NCI-H1048 (cell line): ENCODE results near the gene SLC22A31.
A peak's percentile ranks its signal among the peaks of the same experiment; 100 is the strongest.
"Not testable (repeated sequence)": the region's sequence is repeated elsewhere in the genome, so short reads cannot be mapped to it uniquely, and the experiment has no call there.

Experiments used
- DNase-seq: peaks from one replicate; lab custom pipeline; 2025; lab: John Stamatoyannopoulos, UW

SLC22A31 gene

DNA sequence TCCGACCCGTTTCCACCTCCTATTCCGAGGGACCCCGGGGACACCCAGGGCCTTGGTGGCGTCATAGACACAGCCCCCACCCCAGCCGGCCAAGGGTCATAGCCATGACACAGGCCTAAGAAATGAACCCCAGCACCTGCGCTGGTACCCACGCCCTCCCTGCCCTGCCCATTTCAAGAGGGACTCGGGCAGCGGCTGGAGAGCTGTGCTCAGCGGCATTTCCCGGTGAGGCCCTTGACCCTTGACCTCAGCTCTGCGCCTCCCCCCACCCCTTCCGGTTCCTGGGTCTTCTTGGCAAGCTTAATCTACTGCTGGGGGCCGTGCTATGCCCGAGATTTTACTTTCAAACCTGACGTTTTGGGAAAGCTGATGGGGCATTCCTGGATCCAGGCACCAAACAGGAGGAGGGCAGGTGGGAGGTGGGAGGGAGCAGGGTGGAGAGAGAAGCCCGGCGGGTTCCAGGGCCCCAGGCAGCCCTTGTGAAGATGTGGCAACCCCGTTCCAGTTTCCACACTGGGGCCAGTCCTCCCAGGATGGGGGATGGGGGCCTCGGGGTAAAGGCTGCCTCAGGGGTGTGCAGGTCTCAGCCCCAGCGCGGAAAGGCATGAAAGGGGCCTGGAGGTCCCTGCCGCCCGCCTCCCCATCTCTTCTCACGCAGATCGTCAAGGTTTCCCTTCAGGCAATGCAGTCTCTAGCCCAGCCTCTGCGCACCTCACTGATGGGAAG lies at the start of gene SLC22A31:
TSS of gene SLC22A31 (minus strand) at position 414 of the 726 bp plus-strand sequence. CDS start at position 378, 36 bp downstream.
- no peak for DNase-seq

DNA sequence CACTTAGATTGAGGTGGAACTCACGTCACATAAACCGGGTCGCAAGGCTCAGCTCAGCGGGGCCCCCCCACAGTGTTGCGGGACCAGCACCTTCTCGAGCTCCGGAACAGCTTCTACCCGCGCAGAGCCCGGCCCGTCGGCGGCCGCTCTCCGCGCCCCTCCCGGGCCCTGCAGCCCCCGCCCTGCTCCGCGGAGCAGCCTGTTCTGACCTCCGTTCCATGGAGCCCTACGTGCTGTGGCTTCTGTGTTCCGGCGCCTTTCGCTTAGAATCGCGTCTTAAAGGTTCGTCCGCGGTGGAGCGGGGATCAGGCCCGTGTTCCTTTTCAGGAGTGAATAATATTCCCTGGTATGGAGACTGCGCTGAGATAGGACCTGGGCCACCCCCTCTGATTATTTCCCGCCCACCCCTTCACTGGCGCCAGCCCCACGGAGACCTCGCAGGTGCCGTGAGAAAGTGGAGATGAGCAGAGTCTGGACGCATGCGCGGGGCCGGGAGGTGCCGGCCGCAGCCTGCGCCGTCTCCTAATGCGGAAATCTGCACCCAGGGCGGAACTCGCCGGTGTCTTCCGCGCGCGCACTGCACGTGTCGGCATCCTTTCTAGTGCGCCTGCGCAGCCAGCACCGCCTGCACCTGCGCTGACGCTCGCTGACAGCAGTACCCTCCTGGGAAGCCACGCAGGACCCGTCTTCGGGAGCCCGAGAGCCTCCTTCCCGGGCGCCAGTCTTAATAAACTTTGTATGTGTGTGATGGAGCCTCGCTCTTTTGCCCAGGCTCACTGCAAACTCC lies 48.1 kb upstream of the SLC22A31 start:
- DNase-seq, result no peak

DNA sequence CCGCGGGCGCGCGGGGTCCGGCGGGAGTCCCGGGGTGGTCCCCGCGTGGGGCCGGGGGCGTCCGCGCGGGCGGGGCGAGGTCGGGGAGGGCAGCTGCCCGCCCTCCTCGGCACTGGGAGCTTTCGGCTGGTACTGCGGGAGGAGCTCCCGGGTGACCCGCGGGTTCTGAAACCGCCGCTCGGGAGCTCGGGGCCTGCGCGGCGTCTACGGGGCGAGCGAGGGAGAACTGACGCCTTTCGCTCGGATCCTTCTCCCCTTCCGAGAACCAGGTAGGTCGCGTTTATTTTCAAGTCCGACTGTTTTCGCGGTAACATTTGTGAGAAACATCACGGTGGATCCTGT lies 47.4 kb upstream of the SLC22A31 start:
- not testable (repeated sequence) for DNase-seq

DNA sequence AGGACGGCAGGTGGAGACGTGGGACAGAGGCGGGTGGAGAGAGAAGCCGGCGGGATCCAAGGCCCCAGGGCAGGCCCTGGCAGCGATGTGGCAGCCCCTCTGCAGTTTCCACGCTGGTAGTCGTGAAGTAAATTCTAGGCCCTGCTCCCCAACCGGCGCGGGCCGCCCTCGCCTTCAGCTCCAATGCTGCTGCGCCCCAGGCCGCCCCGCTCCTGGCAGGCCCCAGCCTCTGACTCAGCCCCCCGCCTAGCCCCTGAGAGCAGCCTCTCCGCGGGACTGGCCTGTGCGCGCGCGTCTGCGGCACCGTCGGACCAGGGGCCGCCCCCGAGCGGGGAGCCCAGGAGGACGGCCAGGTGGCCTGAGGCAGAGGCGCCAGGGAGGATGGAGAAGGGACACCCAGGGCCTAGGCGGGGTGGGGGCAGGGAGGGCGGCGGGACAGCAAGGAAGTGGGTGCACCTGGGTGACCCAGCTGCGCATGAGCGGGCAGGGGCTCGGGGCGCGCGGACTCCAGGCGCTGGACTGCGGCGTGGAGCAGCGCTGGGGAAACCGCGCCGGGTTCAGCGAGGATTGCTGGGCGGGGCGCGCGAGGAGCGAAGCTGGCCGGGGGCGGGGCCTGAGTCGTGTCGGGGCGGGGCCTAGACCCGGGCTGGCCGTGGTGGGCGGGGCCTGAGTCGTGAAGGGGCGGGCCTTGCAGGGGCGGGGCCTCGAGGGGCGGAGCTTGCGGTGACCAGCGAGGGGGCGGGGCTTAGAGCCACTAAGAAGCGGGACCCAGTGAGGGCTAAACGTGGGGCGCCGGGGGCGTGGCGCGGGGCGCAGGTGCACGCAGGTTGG lies 46.8 kb upstream of the SLC22A31 start:
- DNase-seq, result peak; percentile 79

DNA sequence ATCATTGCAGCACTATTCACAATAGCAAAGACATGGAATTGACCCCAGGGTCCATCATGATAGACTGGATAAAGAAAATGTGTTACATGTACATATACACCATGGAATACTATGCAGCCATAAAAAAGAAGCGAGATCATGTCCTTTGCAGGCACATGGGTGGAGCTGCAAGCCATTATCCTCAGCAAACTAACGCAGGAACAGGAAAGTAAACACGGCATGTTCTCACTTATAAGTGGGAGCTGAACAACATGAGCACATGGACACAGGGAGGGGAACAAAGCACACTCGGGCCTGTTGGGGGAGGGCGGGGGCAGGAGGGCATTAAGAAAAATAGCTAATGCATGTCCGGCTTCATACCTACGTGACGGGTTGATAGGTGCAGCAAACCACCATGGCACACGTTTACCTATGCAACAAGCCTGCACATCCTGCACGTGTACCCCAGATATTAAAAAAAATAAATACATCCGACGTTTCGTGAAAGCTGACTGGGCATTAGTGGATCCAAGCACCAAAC lies 46.1 kb upstream of the SLC22A31 start:
- DNase-seq, result no peak

DNA sequence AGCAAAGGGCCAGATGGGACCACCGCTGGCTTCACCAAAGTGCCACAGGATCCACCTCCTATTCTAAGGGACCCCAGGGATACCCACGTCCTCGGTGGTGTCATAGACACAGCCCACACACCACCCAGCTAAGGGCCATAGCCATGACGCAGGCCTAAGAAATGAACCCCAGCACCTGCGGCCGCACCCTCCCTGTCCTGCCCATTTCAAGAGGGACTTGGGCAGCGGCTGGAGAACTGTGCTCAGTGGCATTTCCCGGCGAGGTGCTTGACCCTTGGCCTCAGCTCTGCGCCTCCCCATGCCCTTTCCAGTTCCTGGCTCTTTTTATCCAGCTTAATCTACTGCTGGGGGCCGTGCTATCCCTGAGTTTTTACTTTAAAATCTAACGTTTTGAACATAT lies 44.4 kb upstream of the SLC22A31 start:
- no peak for DNase-seq

DNA sequence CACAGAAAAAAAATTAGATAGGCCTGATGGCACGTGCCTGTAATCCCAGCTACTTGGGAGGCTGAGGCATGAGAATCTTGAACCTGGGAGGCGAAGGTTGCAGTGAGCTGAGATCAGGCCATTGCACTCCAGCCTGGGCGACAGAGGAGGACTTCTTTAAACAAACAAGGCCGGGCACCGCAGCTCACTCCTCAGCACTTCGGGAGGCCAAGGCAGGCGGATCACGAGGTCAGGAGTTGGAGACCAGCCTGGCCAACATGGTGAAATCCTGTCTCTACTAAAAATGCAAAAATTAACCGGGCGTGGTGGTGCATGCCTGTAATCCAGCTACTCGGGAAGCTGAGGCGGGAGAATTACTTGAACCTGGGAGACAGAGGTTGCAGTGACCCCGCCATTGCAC lies 43.9 kb upstream of the SLC22A31 start:
- DNase-seq, result not testable (repeated sequence)

DNA sequence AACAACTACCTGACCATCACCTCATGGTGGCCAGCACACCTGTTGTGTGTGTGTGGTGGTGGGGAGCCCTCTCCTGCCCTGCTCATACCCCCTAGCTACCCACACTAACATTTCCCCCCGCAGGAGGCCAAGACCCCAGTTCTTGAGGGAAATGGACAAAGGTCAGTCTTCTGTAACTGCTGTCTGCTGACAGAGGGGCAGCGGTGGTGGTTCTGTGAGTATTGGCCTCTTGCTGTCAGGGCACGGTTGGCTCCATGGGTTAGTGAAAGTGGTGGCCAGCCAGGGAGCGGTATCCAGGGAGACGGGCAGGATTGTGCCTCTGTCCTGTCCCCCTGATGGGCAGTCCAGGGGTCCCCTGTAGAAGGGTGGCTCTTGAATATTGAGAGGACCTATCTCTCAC lies 43.3 kb upstream of the SLC22A31 start:
- no peak for DNase-seq

DNA sequence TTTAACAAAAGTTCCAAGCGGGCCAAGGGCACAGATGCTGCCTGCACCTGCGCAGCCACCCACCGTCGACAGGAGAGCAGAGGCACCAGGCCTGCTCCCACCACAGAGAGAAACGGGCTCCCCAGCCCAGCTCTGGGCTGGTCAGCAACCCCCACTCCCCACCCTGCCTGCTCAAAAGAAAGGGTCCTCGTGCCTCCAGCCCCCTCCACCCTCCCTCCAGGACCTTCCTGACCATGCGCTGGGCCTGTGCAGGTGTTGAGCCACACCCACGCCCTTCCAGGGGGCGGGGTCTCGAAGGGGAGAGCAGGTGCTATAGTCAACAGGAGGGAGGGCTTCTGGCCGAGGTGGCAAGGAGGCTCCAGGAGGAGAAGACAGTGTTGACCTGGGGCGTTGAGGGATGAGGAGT lies 42.5 kb upstream of the SLC22A31 start:
- no peak for DNase-seq

DNA sequence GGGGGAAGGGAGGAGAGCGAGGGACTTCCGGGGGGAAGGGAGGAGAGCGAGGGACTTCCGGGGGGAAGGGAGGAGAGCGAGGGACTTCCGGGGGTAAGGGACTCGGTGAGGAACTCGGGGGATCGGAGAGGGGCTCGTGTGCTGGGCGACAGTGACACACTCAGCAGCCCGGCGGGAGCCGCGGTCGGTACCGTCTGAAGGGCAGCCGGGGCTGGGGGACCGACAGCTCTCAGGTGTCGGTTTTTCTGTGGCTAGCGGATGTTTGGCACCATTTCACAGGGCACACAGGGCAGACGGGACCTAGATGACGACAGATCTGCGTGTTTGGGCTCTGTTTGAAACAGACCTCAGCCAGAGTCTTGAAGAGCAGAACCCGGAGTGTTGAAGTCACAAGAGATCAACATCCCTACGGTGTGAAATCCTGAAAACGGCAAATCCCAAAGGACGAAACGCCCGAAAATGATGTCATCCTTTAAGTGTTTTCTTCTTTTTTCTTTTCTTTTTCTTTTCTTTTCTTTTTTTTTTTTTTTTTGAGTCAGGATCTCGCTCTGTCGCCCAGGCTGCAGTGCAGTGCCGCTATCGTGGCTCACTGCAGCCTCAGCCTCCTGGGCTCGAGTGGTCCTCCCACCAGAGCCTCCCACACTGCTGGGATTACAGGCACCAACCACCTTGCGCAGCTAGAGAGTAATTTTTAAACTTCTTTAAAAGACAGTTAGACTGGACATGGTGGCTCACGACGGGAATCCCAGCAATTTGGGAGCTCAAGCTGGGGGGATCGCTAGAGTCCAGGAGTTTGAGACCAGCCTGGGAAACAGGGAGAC lies 41.1 kb upstream of the SLC22A31 start:
- DNase-seq, result no peak

DNA sequence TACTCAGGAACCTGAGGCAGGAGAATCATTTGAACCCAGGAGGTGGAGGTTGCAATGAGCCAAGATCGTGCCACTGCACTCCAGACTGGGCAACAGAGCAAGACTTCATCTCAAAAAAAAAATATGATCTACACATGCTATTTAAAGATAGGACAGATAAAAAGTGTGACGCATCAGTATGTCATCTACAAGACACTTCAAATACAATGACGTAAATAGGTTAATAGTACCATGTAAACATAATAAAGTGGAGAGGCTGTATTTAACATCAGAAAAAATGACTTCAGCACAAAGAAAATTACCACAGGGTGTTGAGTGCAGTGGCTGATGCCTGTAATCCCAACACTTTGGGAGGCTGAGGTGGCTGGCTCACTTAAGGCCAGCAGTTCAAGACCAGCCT lies 37.4 kb upstream of the SLC22A31 start:
- DNase-seq, result no peak

DNA sequence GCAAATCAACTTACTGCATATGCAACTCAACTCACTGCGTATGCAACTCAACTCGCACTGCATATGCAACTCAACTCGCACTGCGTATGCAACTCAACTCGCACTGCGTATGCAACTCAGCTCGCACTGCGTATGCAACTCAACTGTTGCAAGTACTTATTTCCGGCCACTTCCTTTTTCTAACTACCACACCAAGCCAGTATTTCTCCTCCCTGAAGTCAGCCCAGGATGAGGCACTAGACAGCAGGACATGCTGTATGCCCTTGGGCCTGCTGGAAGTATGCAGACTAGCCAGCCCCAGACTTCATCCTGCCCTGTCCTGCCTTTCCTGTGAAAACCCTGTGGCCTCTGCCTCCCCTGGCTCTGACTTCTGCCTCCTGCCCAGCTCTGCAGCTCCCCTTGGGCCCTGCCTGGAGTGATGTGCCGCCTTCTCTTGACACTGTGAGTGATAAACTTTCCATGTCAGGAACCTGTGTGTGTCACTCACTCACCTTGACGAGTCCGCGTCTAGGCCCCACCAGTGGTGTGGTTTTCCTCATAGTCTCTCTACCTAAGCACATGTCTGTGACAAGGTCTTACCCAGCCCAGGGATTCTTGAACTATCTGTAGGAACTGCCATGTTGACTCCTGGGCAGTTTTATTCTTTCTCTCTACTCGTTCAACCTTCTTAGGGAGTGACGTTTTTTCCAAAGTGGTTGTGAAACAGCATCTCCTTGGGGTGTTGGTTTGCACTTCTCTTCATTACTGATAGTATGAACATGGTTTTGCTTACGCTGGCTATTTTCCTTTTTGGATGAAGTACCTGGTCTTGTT lies 33.5 kb upstream of the SLC22A31 start:
- DNase-seq, result no peak

DNA sequence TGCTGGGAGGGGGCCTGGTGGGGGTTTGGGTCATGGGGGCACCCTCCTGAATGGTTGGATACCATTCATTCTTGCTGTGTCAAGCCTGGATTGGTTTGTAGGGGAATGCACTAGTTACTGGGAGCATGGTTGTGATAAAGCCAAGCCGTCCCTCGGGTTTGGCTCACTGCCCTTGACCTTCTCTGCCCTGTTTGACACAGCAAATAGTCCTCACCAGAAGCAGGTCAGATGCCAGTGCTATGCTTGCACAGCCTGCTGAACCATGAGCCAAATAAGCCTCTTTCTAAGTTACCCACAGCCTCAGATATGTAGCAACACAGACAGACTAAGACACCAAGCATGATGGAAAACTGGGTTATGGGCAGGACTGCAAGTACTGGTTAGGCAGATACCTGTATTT lies 31.8 kb upstream of the SLC22A31 start:
- DNase-seq, result no peak

DNA sequence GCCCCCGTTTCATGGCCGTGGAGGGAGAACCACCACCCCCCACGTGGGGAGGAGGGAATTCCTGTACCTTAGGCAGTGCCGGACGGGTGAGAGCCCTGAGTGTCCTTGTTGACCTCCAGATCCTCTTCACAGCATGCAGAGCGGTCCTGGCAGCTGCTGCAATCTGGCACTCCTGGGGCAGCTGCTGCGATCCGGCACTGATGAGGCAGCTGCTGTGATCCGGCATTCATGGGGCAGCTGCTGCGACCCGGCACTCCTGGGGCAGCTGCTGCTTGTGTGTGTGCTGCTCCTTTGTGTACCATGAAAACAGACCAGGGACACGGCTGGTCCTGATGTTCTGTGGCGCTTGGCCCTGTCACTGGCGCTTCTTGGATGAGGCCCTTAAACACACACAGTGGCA lies 29.9 kb upstream of the SLC22A31 start:
- DNase-seq, result no peak

DNA sequence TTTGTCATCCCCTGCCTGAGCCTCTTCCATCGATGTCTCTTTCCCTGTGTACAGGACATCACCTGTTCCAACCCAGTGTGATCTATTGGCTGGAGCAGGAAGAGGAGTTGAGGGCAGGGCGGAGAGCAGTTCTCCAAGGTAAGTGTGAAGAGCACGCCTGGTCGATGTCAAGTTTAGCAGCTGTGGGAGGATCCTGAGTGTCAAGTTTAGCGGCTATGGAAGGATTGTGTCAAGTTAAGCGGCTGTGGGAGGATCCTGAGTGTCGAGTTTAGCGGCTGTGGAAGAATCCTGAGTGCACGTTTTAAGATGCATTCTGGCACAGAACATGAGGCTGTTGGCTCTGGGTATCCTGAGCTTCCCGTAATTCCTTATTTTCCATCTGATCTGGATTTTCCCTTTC lies 24.3 kb upstream of the SLC22A31 start:
- DNase-seq, result no peak

DNA sequence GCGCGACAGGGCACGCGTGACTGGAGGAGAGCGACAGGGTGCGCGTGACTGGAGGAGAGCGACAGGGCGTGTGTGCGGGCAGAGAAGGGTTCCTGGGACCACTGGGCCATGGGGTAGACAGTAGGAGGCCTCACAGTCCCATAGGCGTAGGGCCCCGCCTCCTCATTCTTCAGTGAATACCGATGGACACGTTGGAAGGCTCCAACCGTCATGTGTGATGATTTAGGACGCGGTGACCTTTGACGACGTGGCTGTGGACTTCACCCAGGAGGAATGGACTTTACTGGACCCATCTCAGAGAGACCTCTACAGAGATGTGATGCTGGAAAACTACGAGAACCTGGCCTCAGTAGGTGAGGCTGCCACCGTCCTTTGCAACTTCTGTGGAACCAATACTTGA lies 22.6 kb upstream of the SLC22A31 start:
- no peak for DNase-seq

DNA sequence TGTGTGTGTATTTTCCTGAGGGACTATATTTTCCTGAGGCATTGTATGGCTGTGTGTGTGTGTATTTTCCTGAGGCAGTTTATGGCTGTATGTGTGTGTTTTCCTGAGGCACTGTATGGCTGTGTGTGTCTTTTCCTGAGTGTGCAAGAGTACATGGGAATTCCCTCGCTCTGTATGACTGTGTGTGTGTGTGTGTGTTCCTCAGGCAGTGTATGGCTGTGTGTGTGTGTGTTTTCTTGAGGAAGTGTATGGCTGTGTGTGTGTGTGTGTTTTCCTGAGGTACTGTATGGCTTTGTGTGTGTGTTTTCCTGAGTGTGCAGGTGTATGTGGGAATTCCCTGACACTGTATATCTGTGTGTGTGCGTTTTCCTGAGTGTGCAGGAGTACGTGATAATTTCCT lies 21.3 kb upstream of the SLC22A31 start:
- DNase-seq, result no peak

DNA sequence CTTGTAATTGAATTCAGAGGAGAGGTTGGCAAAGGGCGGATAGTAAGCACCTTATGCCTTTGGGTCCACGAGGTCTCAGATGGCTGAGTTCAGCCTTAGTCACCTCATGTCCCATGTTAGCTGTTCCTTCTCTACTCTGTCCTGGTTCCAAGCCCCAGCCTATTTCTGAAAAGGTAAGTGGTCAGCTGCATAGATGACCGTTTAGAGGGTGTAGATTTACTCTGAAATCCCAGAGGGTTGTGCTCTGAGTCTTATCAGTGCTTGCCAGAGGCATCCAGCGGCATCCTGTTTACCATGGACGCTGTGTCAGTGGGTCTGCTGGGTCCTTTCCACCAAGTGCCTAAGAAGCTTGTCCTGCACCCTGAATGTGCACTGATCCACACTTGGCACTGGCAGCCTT lies 19.0 kb upstream of the SLC22A31 start:
- DNase-seq, result no peak

DNA sequence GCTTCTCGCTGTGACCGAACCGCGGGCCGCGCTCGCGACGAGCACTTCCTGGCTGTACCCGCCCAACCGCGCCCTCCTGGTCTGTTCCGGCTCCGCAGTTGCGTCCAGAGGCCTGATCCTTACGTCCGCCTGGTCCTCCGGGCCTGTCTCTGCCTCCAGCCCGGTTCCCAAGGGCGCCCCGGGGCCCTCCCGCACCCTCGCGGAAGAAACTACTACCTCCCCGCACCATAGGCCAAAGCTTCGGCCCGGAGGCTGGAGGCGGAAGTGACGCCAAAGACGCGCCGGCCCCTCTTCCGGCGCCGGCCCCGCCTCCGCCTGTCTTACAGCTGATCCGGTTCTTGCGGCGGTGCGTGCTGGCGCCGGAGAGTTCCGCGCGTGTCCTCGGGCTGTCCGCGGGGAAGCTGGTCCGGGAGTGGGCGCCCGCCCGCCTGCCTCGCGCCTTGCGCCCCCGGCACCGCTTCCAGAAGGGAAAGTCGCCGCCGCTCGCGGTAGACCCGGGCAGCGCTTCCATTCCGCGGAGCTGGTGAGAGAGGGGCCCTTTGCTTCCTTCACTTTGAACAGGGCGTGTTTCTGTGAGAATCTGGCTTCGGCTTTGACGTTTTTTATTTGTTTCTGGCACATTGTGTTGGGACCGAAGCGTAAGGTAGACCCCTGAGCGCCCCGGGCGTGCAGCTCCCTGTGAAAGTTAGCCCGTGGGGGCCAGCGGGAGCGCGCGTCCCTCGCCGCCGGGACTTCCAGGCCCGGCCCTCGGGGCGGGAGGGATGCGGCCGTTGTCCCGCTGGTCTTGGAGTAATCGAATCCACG lies 17.3 kb upstream of the SLC22A31 start, which contains the start of gene ZNF778:
TSS of gene ZNF778 (plus strand) at position 316 of the 804 bp plus-strand sequence. CDS start 3,425 bp downstream, outside the sequence.
- peak; percentile 36 for DNase-seq

DNA sequence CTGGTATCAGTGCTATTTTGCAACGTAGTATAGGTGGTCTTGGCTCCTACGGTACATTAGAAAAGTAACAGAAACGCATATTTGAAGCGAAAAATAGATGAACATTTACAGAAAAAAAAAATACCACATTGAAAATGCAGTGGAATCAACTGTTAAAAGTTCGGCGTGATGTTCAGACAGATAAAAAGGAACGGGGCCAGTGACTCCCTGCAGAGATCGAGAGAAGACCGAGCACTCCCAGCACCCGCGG lies 16.7 kb upstream of the SLC22A31 start:
- no peak for DNase-seq
